ENCODE measurements around the gene CAPN15.

The CAPN15 gene

GRCh38 chr16:578232-578869, 50.8 kb downstream of the CAPN15 start:
- no peak for DNase-seq

GRCh38 chr16:578870-579405, 51.4 kb downstream of the CAPN15 start:
- peak; percentile 72 to 83 for DNase-seq

- DNase-seq: no peak
Measured at GRCh38 chr16:580141-580945, 52.8 kb downstream of the CAPN15 start.

GRCh38 chr16:580946-581498, 53.5 kb downstream of the CAPN15 start:
- DNase-seq: no peak

GRCh38 chr16:582218-582613, 54.7 kb downstream of the CAPN15 start:
- no peak for DNase-seq

GRCh38 chr16:582614-583331, 55.3 kb downstream of the CAPN15 start:
- no peak for DNase-seq

GRCh38 chr16:583470-583814, 55.9 kb downstream of the CAPN15 start:
- DNase-seq: no peak

- DNase-seq: no peak
Measured at GRCh38 chr16:583815-584591, 56.5 kb downstream of the CAPN15 start.

- DNase-seq: no peak
Measured at GRCh38 chr16:585351-585750, 57.8 kb downstream of the CAPN15 start.

- DNase-seq: no peak
Measured at GRCh38 chr16:586047-586644, 58.6 kb downstream of the CAPN15 start.

- no peak for DNase-seq
Measured at GRCh38 chr16:586645-587590, 59.4 kb downstream of the CAPN15 start.

- DNase-seq: no peak
Measured at GRCh38 chr16:588639-588888, 61.1 kb downstream of the CAPN15 start.

GRCh38 chr16:588889-589657, 61.6 kb downstream of the CAPN15 start:
- DNase-seq: peak; percentile 94 to 96

GRCh38 chr16:589658-590187, 62.2 kb downstream of the CAPN15 start, which contains the start of gene RAB40C:
TSS of gene RAB40C (plus strand) at chr16:590066. CDS start at chr16:590292, 226 bp downstream.
- DNase-seq: peak; percentile 97 to 98

- DNase-seq: peak in 1 of 2 donors; percentile 4
Measured at GRCh38 chr16:590188-590814, 62.8 kb downstream of the CAPN15 start.

GRCh38 chr16:590815-591200, 63.3 kb downstream of the CAPN15 start:
- DNase-seq: no peak

GRCh38 chr16:591231-591630, 63.7 kb downstream of the CAPN15 start:
- DNase-seq: no peak

GRCh38 chr16:591892-592517, 64.5 kb downstream of the CAPN15 start:
- no peak for DNase-seq
